HepG2 (cell line): ENCODE measurements around the gene LTA. TPM values are rescaled to one million over a fixed set of nuclear protein-coding genes. Genes with fewer than 3 reads are reported as not detected.

Experiments
- ATRX ChIP-seq: sonication (generic); formaldehyde crosslinking; IDR thresholded peaks from 2 replicates; pipeline ENCODE4 v1.4.0; 2020; ENCODE audit warnings: missing genetic modification reagents, borderline replicate concordance
- BRD4 ChIP-seq: sonication (generic); formaldehyde crosslinking; IDR thresholded peaks from 2 replicates; pipeline ENCODE4 v1.4.0; 2020; ENCODE audit warnings: missing genetic modification reagents
- FOSL2 ChIP-seq: sonication (generic); formaldehyde crosslinking; IDR thresholded peaks from 2 replicates; pipeline ENCODE4 v1.4.0; 2020; ENCODE audit warnings: missing genetic modification reagents
- GZF1 ChIP-seq: sonication (generic); formaldehyde crosslinking; IDR thresholded peaks from 2 replicates; pipeline ENCODE4 v1.5.1; 2020; ENCODE audit warnings: mild to moderate bottlenecking, missing genetic modification reagents
- IKZF1 ChIP-seq: fragments of 450-650 bp; IDR thresholded peaks from 2 replicates; pipeline ENCODE4 v1.7.1; 2016
- JARID2 ChIP-seq: sonication (generic); formaldehyde crosslinking; IDR thresholded peaks from 2 replicates; pipeline ENCODE4 v1.8.1; 2023; ENCODE audit warnings: missing genetic modification reagents, inconsistent platforms; ENCODE audit not compliant: insufficient replicate concordance
- REXO4 ChIP-seq: sonication (generic); formaldehyde crosslinking; IDR thresholded peaks from 2 replicates; pipeline ENCODE4 v1.8.0; 2022; ENCODE audit warnings: missing genetic modification reagents, mild to moderate bottlenecking, borderline replicate concordance
- RFX3 ChIP-seq: IDR thresholded peaks from 2 replicates; pipeline ENCODE4 v1.6.1; 2016; ENCODE audit warnings: missing biosample characterization, missing genetic modification reagents
- RFXANK ChIP-seq: IDR thresholded peaks from 2 replicates; pipeline ENCODE4 v1.6.1; 2016
- TBX2 ChIP-seq: sonication (generic); formaldehyde crosslinking; IDR thresholded peaks from 2 replicates; pipeline ENCODE4 v1.5.0; 2020; ENCODE audit warnings: missing genetic modification reagents, mild to moderate bottlenecking, borderline replicate concordance
- TEAD2 ChIP-seq: sonication (generic); formaldehyde crosslinking; IDR thresholded peaks from 2 replicates; pipeline ENCODE4 v1.9.0; 2021; ENCODE audit warnings: missing genetic modification reagents
- WIZ ChIP-seq: sonication (generic); formaldehyde crosslinking; IDR thresholded peaks from 2 replicates; pipeline ENCODE4 v1.5.1; 2020; ENCODE audit warnings: mild to moderate bottlenecking, missing genetic modification reagents
- ZBTB8A ChIP-seq: sonication (generic); formaldehyde crosslinking; IDR thresholded peaks from 2 replicates; pipeline ENCODE4 v1.4.0; 2020; ENCODE audit warnings: mild to moderate bottlenecking, low read depth, missing genetic modification reagents, borderline replicate concordance
- ZNF101 ChIP-seq: sonication (generic); formaldehyde crosslinking; IDR thresholded peaks from 2 replicates; pipeline ENCODE4 v1.4.0; 2020; ENCODE audit warnings: mild to moderate bottlenecking, low read depth, missing genetic modification reagents, borderline replicate concordance
- ZNF616 ChIP-seq: sonication (generic); formaldehyde crosslinking; IDR thresholded peaks from 2 replicates; pipeline ENCODE4 v1.5.0; 2020; ENCODE audit warnings: low read depth, mild to moderate bottlenecking, missing genetic modification reagents
- ZSCAN21 ChIP-seq: sonication (generic); formaldehyde crosslinking; IDR thresholded peaks from 2 replicates; pipeline ENCODE4 v1.8.0; 2022; ENCODE audit warnings: mild to moderate bottlenecking, missing genetic modification reagents, moderate library complexity, borderline replicate concordance
- ZSCAN31 ChIP-seq: sonication (generic); formaldehyde crosslinking; IDR thresholded peaks from 2 replicates; pipeline ENCODE4 v1.5.0; 2020; ENCODE audit warnings: low read depth, mild to moderate bottlenecking, missing genetic modification reagents
- polyA plus RNA-seq, 8 experiments: library from polyadenylated mRNA; depleted of rRNA in 3 of 8; stranded (reverse) in 7 of 8; unstranded in 1 of 8; fragments of >200 nt; fragmentation: Illumina TruSeq in 4 of 8; extraction: Trizol in 4 of 8; gene quantifications; 2 replicates each; pipeline versions ENCODE4 v1.2.1 to v1.2.3, GENCODE V29; 2011 to 2016; ENCODE audit warnings: low read depth in 4 of 8, missing spikeins in 1 of 8, mixed read lengths in 1 of 8; ENCODE audit not compliant: insufficient read depth in 1 of 8
- total RNA-seq, 5 experiments: library from RNA; depleted of rRNA; stranded (reverse); fragments of >200 nt; fragmentation: Illumina TruSeq; extraction: Trizol; gene quantifications; 2 replicates each; pipeline ENCODE4 v1.2.3, GENCODE V29; 2016; ENCODE audit warnings: low read depth in 1 of 5
- TF ChIP-seq, protein P1 (sequence below): sonication (generic); formaldehyde crosslinking; IDR thresholded peaks from 2 replicates; pipeline ENCODE4 v1.4.0; 2020; ENCODE audit warnings: missing genetic modification reagents
- TF ChIP-seq, protein P2 (sequence below): sonication (generic); formaldehyde crosslinking; IDR thresholded peaks from 2 replicates; pipeline ENCODE4 v1.4.0; 2020; ENCODE audit warnings: missing genetic modification reagents, borderline replicate concordance
- TF ChIP-seq, protein P3 (sequence below): sonication (generic); formaldehyde crosslinking; IDR thresholded peaks from 2 replicates; pipeline ENCODE4 v1.4.0; 2020; ENCODE audit warnings: missing genetic modification reagents, borderline replicate concordance
- TF ChIP-seq, protein P4 (sequence below): sonication (generic); formaldehyde crosslinking; IDR thresholded peaks from 2 replicates; pipeline ENCODE4 v1.4.0; 2020; ENCODE audit warnings: missing genetic modification reagents, low read depth, mild to moderate bottlenecking, borderline replicate concordance
- TF ChIP-seq, protein P5 (sequence below): sonication (generic); formaldehyde crosslinking; IDR thresholded peaks from 2 replicates; pipeline ENCODE4 v1.4.0; 2020; ENCODE audit warnings: missing genetic modification reagents, mild to moderate bottlenecking, borderline replicate concordance

Gene LTA
- total and polyA plus RNA-seq, 2 of the 13 experiments (the other 11 are each of a cell fraction or from before 2014, with no cell fraction given) = 0.09 TPM; not detected in 1

DNA sequence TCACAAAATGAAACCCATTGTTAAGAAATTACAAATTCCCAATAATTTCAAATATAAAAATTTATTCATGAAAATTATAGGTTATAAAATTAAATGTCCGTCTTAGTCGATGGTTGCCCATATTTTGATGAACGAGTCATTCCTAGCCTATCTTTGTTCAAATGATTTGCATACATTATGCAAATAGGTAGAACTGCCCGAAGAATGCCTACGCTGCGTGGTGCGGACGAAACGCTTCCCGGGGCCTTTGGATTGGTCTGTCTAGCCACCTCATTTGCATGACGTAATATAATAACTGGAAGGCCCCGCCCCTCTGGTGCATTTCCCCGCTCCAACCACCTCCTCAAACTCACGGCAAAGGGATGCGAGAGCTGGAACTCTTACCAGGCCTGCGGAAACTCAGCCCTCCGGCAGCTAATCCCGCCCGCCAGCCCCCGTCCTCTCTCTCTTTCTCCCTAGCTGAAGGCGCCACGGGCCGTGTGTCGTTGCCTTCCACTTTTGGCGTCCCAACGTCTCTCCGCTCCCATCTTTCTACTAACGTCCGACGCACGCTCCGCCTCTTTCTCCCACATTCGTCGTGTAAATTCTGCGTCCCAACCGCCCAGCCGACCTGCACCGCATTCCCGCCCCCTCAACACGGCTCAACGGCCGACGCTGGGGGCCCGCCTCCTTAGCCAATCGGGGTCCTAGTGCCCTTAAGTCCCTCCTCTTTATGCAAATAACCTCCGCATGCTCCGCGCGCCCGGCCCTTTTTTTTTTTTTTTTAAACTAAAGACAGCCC lies 47.9 kb downstream of the LTA start (continued):
- TF ChIP-seq, protein P1, sequence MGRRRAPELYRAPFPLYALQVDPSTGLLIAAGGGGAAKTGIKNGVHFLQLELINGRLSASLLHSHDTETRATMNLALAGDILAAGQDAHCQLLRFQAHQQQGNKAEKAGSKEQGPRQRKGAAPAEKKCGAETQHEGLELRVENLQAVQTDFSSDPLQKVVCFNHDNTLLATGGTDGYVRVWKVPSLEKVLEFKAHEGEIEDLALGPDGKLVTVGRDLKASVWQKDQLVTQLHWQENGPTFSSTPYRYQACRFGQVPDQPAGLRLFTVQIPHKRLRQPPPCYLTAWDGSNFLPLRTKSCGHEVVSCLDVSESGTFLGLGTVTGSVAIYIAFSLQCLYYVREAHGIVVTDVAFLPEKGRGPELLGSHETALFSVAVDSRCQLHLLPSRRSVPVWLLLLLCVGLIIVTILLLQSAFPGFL (CRISPR knock-in tag) = no peak
- TF ChIP-seq, protein P2, sequence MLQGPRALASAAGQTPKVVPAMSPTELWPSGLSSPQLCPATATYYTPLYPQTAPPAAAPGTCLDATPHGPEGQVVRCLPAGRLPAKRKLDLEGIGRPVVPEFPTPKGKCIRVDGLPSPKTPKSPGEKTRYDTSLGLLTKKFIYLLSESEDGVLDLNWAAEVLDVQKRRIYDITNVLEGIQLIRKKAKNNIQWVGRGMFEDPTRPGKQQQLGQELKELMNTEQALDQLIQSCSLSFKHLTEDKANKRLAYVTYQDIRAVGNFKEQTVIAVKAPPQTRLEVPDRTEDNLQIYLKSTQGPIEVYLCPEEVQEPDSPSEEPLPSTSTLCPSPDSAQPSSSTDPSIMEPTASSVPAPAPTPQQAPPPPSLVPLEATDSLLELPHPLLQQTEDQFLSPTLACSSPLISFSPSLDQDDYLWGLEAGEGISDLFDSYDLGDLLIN (CRISPR knock-in tag) = peak; percentile 81; the same call in 1 of the 2 replicates
- TF ChIP-seq FOSL2 (CRISPR knock-in tag) = no peak
- TF ChIP-seq RFX3 (CRISPR knock-in tag) = no peak
- TF ChIP-seq TEAD2 (CRISPR knock-in tag) = no peak
- TF ChIP-seq ATRX (CRISPR knock-in tag) = no peak
- no peak for TF ChIP-seq JARID2 (CRISPR knock-in tag)
- TF ChIP-seq, protein P3, sequence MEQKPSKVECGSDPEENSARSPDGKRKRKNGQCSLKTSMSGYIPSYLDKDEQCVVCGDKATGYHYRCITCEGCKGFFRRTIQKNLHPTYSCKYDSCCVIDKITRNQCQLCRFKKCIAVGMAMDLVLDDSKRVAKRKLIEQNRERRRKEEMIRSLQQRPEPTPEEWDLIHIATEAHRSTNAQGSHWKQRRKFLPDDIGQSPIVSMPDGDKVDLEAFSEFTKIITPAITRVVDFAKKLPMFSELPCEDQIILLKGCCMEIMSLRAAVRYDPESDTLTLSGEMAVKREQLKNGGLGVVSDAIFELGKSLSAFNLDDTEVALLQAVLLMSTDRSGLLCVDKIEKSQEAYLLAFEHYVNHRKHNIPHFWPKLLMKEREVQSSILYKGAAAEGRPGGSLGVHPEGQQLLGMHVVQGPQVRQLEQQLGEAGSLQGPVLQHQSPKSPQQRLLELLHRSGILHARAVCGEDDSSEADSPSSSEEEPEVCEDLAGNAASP = no peak
- no peak for TF ChIP-seq RFXANK (CRISPR knock-in tag)
- TF ChIP-seq IKZF1 = no peak
- no peak for TF ChIP-seq ZNF616
- no peak for TF ChIP-seq BRD4 (CRISPR knock-in tag)
- peak; percentile 21; the same call in 1 of the 2 replicates for TF ChIP-seq ZSCAN31 (CRISPR knock-in tag)
- peak; percentile 19; the same call in 1 of the 2 replicates for TF ChIP-seq ZBTB8A (CRISPR knock-in tag)
- TF ChIP-seq, protein P4, sequence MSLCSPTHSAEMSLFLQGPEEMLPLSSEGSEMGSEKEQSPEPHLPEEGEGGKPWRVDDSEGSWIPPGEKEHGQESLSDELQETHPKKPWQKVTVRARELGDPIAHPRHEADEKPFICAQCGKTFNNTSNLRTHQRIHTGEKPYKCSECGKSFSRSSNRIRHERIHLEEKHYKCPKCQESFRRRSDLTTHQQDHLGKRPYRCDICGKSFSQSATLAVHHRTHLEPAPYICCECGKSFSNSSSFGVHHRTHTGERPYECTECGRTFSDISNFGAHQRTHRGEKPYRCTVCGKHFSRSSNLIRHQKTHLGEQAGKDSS (CRISPR knock-in tag) = no peak
- TF ChIP-seq, protein P5, sequence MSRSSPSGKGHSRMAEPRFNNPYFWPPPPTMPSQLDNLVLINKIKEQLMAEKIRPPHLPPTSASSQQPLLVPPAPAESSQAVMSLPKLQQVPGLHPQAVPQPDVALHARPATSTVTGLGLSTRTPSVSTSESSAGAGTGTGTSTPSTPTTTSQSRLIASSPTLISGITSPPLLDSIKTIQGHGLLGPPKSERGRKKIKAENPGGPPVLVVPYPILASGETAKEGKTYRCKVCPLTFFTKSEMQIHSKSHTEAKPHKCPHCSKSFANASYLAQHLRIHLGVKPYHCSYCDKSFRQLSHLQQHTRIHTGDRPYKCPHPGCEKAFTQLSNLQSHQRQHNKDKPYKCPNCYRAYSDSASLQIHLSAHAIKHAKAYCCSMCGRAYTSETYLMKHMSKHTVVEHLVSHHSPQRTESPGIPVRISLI (CRISPR knock-in tag) = peak; percentile 97
- TF ChIP-seq GZF1 (CRISPR knock-in tag) = peak; percentile 71
- TF ChIP-seq REXO4 (CRISPR knock-in tag) = no peak
- peak; percentile 97 for TF ChIP-seq TBX2 (CRISPR knock-in tag)
- peak; percentile 82 for TF ChIP-seq ZSCAN21 (CRISPR knock-in tag)
- no peak for TF ChIP-seq ZNF101
- TF ChIP-seq WIZ = peak; percentile 94
